Heart left ventricle (tissue), 13 donors: ENCODE data around the gene EIF4H.

Experiments used
- CTCF ChIP-seq, 12 donors: fragments of 200-600 bp; sonication (generic) in 4 of 12; IDR thresholded peaks; one replicate each; pipeline versions ENCODE4 v1.5.0 to v1.8.0; 2018 to 2022; ENCODE audit warnings: antibody characterized with exemption in 12 of 12, mild to moderate bottlenecking in 5 of 12
- POLR2A ChIP-seq, 2 donors: fragments of 450-650 bp; IDR thresholded peaks; one replicate each; pipeline ENCODE4 v1.6.1; 2017; ENCODE audit warnings: antibody characterized with exemption in 2 of 2, mild to moderate bottlenecking in 2 of 2, moderate library complexity in 2 of 2
- donor health status: ischemic (EF 13 %, LVEDD 7.1; RV severe dilation, severe dysfunction).
- donor health status: DM: no; HTN: yes; CAD: no.
- donor health status: DM: no; HTN: no; CAD: no.
- donor health status: ischemic (EF 25% LVEDD 6.9; RV normal size, moderate dysfunction).
- donor health status: ischemic (EF 25% LVEDD 5.7; RV mildly dilated, moderate dysfunction).
- donor health status: ischemic (EF 35%, LVEDD 5.7; RV mildly dilated, moderate dysfunction).
- donor health status: nonischemic (EF 11% LVEDD 7.7; RV severe dilation, severe dysfunction).
- donor health status: DM: yes; HTN: yes; CAD: no.
- donor health status: PGD.
- donor health status: ischemic (EF 29% LVEDD 5.4; RV normal size, mild dysfunction).
- donor health status: nonischemic (EF 23%, LVEDD 6.1; RV moderate dilation, normal function).

- TF ChIP-seq CTCF (IDR thresholded peaks at IDR 0.05) = no peak
- no peak for TF ChIP-seq POLR2A (IDR thresholded peaks at IDR 0.05)
These were observed 8.1 kb upstream of the EIF4H start for GRCh38 chr7:74165867-74166593.
